ENCODE data around the gene JAZF1.
"Not testable (repeated sequence)": the region's sequence is repeated elsewhere in the genome, so short reads cannot be mapped to it uniquely, and the experiment has no call there.

The JAZF1 gene

DNA sequence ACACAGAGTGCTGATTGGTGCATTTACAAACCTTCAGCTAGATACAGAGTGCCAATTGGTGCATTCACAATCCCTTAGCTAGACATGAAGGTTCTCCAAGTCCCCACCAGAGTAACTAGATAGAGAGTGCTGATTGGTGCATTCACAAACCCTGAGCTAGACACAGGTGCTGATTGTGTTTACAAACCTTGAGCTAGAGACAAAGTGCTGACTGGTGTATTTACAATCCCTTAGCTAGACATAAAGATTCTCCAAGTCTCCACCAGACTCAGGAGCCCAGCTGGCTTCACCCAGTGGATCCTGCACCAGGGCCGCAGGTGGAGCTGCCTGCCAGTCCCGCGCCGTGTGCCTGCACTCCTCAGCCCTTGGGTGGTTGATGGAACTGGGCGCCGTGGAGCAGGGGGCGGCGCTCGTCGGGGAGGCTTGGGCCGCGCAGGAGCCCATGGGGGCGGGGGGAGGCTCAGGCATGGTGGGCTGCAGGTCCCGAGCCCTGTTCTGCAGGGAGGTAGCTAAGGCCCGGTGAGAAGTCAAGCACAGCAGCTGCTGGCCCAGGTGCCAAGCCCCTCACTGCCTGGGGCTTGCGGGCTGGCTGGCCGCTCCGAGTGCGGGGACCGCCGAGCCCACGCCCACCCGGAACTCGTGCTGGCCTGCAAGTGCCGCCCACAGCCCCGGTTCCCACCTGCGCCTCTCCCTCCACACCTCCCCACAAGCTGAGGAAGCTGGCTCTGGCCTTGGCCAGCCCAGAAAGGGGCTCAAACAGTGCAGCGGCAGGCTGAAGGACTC, 323.7 kb downstream of the JAZF1 start:
- DNase-seq, result not testable (repeated sequence)

DNA sequence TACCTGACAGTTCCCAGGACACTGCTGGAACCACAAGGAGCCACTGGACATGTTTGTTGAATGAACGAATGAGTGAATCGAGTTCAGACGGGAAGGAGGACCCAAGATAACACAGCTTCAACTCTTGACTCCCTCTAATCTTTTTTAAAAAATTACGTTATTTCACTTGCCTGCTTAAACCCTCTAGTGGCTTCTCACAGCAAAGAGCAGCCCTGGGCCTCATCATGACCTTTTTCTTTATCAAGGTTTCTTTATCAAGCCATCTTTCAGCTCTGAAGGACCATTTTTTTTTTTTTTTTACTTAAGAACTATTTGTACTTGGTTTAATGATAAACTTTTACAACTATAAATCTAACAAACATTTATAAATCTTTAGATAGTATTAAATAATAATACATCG, 330.1 kb downstream of the JAZF1 start:
- DNase-seq, result no peak

DNA sequence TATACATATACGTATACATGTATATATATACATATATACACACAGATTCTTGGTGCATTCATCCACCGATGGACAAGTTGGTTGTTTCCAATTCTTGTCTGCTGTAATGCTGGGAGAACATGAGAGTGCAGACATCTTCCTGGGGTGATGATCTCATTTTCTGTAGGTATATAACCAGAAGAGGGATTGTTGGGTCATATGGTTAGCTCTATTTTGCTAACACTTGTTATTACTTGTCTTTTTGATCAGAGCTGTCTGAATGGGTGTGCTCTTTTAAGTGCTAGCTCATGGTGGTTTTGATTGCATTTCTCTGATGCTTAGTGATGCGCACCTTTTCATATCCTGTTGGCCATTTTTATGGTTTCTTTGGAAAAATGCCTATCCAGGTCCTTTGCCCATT, 334.2 kb downstream of the JAZF1 start:
- DNase-seq, result no peak

DNA sequence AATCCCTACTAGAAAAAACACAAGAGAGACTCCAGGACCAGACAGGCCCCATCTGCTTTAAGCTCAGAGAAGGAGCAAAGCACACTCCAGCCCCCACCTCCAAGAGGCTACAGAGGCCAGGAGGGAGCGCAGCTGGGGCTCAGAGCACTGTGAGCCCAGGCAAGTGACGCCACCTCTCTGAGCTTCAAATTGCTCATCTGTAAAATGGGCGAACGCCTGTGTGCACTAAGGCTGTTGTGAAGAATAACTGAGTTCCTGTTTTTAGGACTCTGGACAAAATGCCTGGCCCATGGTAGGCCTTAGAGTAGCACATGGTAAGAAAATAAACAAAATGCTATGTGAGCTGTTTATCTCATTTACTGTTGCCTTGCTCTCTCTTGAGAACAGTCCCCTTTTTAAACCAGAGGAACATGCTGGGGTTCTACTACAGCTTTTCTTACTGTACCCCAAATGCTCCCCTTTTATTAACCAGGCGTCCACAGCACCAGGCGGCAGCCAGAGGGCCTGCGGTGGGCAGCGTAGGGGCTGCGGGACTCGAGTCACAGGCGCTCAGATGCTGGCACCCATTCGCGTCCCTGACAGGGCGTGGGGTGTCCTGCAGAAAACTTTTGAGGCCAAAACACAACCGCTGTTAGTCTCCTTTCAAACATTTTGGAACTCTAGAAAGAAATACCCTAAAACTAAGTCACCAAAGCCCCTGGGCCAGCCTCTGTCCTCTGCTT, 336.9 kb downstream of the JAZF1 start:
- no peak for DNase-seq

DNA sequence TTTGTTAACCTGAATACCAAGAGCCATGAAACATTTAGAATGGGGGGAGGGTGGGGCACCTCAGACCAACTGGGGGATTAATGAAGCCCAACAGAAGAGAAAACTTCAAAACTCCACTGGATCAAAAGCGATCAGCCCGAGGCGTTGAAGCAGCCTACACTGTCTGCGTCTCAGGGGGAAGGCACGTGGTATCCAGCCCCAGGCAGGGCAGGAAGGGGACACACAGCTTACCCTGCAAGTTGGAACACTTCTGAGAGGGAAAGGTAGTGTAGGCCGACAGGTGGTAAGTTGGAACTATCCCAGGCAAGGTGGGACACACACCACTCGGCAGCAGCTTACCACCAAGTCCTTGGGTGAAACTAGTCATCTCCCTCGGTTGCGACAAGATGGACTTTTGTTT, 337.7 kb downstream of the JAZF1 start:
- no peak for DNase-seq

DNA sequence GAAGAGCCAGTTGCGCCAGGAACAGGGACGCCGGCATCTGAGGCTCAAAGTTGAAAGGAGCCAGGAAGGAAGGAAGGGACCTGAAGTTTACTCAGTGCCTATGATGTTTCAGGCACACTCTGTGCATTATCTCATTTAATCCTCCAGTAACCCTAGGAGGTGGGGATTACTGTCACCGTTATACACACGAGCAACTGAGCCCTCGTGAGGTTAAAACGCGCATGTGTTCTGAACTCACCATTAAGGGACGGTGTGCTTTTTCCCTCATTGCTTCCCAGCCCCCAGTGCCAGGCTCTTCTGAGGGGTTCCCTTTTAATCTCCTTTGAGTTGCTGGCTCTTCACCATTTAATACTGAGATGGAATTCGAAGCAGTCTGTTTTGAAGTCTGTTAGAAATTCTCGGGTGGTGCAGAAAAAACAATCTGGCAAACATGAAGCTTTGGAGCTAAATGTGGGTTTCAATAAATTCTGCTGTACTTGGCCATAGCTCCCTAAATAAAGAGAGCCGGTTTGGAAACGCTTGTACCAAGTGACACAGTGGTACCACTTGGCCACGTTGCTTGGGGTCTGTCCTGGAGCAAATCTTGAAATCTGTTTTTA, 338.4 kb downstream of the JAZF1 start:
- DNase-seq, result no peak

DNA sequence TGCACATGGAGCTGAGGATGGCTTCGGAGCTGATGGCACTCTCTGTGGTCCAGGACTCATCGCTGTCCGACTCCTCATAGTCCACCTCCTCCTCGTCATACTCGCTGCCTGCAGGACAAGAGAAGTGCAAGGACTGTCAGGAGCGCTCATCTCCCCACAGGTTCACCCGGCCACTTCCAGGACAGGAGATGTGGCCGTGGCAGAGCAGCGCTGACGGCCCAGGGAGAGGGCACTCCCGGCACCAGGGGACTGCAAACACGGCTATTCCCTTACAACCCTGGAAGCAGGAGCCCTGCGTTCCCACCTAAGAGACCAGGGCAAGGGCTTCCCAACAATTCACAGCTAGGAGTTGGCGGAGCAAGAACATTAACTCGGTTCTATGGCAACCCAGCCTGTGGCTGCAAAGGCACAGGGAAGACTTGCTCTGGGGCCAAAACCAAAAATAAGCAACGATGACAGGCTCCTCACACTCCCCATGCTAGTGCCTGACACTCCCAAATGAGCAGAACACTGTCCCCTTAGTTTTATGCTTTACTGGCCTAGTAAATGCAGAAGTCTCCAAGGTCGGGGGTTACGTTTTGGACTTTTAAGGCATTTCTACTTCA, 339.7 kb downstream of the JAZF1 start:
- no peak for DNase-seq

DNA sequence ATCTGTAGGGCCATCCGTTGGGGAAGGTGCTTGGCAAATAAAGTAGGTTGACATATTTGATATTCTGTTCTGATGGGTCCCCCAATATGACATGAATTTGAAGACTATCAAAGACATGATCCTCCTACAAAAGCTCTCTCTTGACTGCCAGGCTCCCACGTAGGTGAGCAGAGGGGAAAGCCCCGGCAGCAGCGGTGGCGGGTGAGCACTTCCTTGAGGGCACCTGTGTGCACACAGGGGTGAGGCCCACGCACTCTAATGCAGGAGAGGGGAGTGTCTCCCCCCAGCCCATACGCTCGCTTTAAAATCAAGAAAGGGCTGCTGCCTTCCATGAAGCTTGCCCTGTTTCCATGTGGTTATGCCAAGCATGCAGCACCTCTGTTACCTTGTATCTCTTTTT, 340.3 kb downstream of the JAZF1 start:
- DNase-seq, result no peak

DNA sequence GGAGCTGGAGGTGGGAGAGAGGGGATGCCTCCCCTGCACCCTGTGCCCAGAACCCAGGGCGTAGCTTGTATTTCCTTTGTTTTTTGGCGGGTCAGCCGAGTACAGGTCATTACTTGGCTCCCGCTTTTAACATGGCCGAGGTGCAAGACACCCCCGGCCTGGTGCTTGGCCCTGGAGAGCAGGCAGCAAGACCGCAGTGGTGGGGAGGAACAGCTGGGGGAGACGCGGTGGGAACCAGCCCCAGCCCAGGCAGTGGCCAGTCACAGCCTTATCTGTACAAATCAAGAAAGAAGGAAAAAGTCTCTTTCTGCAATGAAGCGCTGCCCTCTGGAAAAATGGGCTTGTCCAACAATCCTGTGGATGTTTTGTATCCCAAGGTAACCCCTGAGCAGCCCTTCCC, 341.5 kb downstream of the JAZF1 start:
- DNase-seq, result no peak

DNA sequence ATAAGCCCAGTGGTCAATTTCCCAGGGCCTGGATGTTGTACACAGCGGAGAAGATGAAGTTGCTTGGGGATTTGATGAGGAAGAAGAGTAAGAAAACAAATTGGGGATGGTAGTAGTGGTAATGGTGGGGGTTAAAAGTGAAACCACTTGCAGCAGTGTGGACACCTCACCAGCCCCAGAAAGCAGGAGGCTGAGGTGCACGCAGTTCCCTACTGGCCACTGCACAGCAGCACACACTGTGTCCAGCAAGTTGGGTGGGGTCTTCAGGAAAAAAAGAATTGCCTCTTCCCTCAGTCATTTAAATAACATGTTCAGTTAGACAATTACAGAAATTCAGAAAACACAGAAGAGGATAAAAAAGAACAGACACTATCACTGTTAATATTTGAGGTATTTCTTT, 344.1 kb downstream of the JAZF1 start:
- DNase-seq, result no peak

DNA sequence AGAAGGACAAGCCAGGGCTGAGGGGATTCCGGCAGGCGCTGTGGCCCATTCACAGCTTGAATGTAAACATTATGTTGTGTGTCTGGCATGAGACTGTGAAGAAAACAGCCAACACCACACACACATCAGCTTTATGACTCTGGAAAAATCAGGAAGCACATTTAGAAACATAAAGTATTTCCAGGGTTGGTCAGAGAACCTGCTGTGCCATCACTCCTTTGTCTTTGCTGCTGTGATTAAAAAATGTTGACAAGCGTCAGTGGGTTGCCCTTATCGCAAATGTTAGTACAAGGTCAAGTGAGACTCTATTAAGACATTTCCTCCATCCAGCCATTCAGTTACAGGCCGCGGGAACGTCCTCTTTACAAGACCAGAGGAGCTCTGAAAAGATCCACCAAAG, 345.2 kb downstream of the JAZF1 start:
- DNase-seq, result no peak

DNA sequence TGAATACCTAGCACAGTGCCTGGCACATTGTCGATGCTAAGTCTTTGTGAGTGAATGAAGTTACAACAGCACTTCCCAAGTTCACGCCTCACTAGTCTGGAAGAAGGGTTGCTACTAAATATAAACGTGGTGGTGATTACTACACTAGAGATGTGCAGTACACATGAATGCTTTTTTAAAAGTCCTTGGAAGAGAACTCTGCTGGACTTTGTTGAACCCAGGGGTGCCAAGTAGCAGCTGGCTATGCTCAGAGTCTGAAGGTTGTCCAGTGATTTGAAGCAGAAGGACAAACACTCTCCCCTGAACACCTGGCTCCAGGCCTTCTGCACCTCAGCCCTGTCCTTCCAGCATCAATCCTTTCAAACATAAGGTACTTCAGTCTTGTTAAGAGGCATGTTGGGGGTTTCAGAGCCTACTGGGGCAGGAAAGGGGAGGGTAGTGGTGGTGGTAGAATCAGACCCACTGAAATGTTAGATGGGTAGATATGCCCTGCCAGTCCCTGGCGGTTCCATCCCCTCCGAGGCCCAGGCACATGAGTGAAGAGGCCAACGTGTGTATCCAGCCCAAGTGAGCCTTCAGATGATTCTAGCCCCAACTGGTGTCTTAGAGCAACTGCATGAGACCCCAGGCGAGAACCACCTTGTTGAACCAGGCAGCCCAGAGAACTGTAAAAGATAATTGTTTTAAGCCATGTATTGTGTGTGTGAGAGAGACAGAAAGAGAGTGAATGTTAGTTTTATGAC, 346.2 kb downstream of the JAZF1 start:
- DNase-seq, result no peak

DNA sequence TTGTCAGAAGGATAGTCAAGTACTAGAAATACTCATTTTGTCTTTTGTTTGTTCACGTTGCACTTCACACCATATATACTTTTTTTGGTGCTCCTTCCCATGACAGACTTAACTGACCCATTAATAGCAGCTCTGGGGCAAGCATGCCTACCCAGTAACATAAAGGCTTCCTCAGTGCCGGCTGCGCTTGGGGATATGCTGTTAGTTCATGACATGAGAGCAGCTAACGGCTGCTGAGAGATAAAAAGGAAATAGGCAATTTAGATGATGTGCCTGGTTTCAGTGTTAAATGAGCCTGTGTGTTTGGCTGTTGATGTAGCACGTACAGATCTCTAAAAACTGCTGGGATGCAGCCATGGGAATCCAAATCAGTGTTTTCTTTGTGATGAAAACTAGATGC, 354.2 kb downstream of the JAZF1 start:
- no peak for DNase-seq

DNA sequence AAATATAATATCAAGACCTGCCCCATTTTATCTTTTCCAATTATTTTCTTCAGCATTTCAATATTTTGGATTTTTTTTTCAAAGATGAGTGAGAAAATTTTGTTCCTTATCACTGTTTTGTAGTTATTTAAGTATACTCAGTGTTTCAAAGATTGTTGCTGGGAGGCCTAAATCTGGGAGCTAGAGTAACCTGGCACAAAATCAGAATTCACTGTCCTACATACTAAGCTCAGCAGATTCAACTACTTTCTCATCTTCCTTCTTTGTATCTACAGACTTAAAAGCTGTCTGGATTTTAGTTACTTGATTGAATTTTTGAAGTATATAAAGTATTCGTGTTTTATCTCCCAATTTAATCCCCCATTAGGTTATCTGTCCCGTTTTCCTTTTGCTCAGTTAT, 354.7 kb downstream of the JAZF1 start:
- DNase-seq, result no peak

DNA sequence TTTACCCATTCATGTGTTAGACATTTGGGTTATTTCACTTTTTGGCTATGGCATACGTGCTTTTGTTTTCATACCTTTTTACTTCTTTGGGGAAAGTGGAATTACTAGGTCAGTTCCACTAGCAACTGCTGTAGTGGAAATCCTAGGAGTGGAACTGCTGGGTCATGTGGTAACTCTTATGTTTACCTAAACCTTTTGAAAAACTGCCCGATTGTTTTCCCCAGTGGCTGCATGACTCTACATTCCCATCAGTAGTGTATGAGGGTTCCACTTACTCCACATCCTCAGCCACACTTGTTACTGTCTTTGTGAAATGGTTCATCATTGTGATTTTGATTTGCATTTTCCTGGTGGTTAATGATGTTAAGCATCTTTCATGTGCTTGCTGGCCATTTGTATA, 358.4 kb downstream of the JAZF1 start:
- DNase-seq, result no peak

DNA sequence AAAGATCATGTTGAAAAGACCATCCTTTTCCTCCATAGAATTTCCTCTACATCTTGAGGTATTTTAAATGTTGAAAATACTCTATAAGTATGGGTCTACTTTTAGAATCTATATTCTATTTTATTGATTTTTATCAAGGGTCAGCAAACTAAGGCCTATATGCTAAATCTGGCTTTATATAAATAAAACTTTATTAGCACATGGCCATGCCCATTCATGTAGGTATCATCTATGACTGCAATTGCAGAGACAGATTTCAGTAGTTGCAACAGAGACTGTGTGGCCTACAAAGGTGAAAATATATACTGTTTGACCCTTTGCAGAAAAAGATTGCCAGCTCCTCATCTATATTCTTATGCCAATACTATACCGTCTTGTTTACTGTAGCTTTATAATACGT, 367.9 kb downstream of the JAZF1 start:
- DNase-seq, result no peak

DNA sequence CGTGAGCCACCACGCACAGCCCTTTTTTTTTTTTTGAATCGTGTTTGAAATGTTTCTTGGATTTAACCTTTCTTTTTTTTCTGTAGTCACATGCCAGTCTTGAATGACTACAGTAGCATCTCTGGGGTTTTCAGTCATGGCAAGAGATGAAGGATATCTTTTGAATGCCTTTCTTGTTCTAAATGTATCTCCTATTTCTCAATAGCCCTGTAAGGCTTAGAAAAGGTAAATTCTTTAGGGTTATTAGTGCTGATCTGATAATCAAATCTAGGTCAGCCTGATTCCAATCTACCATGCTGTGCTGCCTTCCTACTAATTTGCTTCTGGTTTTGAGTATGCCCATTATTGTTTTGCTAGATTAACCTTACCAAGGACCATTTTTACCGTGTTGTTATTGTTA, 370.4 kb downstream of the JAZF1 start:
- DNase-seq, result no peak

DNA sequence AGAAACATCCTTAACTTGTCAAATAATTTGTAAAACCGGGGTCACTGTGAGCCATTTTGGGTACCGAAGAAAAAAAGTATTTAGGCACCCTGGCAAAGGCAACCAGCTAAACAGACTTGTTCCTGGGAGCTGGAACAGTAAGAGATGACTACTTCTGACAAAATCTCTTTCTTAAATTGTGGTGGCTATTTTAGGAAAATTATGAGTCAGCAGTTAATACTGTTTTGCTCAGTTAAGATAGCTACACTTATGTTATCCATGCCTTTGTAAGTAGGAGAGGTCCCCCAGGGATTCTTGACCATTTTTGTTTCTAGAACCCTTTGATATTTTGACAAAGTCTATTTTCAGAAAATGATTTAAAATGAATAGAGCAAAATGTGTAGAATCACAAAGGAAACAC, 372.0 kb downstream of the JAZF1 start:
- DNase-seq, result no peak

DNA sequence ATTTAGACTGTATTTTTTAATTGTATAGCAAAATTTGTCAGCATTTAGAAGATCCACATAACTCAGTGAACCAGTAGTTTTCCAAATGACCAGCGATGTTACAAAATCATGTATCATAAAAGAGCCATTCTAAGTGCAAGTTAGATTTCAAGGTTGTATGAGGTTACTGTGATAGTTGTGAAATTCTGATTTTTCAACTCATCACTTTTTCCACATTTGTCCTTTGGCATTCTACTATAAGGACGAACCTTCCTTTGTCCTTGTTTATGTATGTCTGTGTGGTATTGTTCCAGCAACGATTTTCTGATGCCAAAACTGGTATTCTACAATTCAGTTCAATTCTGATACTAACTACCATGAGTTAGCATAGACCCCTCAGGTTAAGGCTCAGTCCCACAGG, 376.5 kb downstream of the JAZF1 start:
- DNase-seq, result no peak

DNA sequence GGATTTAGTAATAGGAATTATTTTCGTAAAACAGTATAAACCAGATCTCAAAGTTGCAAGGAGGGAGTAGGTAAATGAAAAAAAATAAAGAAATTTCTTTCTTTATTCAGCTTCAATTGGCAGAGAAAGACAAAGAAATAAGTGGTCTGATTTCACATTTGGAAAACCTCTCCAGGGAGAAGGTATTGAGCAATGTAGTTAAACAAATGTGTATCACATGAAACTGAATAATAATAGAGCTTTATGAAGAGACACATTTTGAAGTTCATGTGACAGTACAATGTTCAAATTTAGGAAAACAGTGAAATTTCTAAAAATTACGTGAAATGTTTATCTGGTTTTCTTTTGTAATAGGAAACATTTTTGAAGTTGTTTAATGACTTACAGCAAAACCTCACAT, 377.6 kb downstream of the JAZF1 start:
- no peak for DNase-seq

DNA sequence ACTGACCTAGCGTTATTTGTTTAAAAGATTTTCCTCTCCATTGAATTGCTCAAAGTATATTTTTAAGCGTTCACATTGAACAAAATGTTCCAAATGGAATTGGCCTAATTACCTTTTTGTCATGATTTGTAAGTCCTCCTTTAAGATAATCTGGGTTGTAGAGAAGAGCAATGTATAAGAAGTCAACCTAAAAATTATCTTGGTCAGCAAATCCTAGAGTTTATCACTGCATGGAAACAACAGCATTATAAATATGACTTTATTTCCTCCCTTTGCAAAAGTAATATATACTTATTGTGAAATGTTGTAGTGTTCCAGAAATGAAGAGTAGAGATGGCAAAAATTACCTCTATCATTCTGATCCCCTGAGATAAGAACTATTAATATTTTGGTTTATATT, 381.4 kb downstream of the JAZF1 start:
- no peak for DNase-seq

DNA sequence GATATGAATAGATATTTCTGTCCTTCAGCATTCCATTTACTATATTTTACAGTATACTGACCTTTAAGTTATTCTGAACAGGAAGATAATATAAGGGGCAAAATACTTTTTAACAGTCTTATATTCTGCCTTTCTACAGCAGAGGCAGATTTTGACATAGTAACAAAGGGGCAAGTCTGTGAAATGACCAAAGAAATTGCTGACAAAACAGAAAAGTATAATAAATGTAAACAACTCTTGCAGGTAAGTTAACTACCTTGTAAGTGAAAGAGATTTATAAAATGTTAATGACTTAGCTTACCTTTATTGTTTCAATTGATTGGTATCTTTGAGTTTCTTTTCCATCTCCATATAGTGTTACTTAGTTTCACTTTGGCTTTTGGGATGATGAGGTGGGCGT, 384.6 kb downstream of the JAZF1 start:
- DNase-seq, result no peak

DNA sequence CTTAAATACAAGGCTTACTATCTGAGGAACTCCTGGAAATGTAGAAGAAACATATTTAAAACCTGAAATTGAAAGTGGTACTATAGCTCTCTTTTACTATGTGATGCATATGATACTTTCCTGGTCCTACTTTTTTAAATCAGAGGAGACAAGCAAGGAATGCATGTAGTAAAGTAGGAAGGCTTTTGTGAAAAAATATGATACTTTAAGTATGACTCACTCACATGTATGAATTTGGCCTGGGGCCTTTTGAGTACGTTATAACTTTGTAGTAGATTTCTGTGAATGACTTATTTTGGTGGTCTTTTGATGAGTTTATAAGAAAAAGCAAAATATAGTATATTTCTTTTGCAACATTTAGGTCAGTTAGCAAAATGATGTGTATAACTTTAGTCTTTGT, 386.8 kb downstream of the JAZF1 start:
- no peak for DNase-seq

All from activated CD8-positive, alpha-beta memory T cell treated with anti-CD3 and anti-CD28 coated beads, Interleukin-2, amount 50 U/mL, for 48 hours (primary cell).